ENCODE measurements around the gene FGFR1OP2.
"Not testable (repeated sequence)": the region's sequence is repeated elsewhere in the genome, so short reads cannot be mapped to it uniquely, and the experiment has no call there.

FGFR1OP2 gene

DNA sequence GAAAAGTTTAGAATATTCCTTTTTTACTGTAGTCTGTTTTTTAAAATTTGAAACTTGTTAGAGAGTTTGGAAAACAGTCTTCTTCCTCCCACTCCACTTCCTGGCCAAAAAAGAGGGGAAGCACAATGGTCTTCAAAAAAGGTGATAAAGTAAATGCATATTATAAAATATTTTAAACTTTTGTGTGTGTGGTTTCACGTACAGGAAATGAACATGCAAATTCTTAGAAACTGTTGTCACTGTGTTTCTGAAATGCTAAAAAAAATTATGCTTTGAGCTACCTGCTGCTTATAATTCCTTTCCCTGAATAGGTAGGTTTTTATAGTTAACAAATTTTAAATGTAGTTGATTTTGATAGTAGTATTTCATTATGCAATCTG, 2.9 kb downstream of the FGFR1OP2 start:
- DNase-seq (ENCODE audit: low read depth in 2 of 2) = no peak

GRCh38 chr12:26948309-26948708, 10.0 kb downstream of the FGFR1OP2 start:
- DNase-seq (ENCODE audit: low read depth in 2 of 2) = no peak

GRCh38 chr12:26953447-26953846, 15.2 kb downstream of the FGFR1OP2 start:
- no peak for DNase-seq (ENCODE audit: low read depth in 2 of 2)

DNA sequence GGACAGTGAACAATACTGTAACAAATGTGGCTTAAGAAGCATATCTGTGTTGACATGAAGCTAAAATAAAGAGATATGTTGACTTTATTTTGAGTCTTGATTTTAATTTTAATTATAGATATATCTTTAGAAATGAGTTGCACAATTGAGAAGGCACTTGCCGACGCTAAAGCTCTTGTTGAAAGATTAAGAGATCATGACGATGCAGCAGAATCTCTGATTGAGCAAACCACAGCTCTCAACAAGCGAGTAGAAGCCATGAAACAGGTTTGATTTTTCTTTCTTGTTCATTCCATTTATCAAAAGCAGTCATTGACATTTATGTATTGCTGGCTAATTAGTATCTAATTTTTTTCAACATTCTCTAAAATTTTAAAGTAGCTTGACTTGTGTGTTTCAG, 15.8 kb downstream of the FGFR1OP2 start:
- DNase-seq (ENCODE audit: low read depth in 2 of 2) = no peak

GRCh38 chr12:26961391-26961790, 23.1 kb downstream of the FGFR1OP2 start:
- not testable (repeated sequence) for DNase-seq (ENCODE audit: low read depth in 2 of 2)

- no peak for DNase-seq (ENCODE audit: low read depth in 2 of 2)
These were observed 23.5 kb downstream of the FGFR1OP2 start for GRCh38 chr12:26961803-26962202.

DNA sequence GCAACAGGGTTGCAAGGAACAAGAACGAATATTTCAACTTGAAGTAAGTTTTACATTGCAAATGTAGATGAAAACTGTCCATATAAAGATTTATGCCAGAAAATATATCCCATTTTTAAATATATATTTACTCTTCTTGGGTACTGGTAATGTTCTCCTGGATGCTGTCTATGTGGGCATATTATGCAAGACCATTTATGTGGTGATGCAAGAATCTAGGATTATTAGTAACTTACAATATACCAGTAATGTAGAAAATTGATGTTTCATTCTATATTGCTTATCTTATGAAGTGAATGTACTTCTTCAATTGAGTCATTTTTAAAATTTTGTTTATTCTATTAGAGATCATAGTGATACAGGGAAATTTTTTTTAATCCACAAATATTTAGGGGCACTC, 25.1 kb downstream of the FGFR1OP2 start:
- DNase-seq (ENCODE audit: low read depth in 2 of 2) = no peak

DNA sequence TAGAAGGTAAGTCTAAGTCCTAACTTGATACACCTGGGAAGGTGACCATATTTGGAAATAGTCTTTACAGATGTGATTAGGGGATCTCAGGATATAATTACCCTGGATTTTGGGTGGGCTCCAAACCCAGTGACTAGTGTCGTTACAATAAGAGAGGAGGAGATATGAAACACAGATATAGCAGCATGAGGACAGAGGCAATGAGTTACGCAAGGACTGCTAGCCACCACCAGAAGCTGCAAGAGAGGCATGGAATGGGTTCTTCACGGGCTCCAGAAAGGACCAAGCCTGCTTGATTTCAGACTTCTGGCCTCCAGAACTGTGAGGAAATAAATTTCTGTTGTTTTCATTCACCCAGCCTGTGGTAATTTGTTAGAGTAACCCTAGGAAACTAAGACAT, 28.6 kb downstream of the FGFR1OP2 start:
- DNase-seq (ENCODE audit: low read depth in 2 of 2) = no peak

GRCh38 chr12:26970136-26970535, 31.9 kb downstream of the FGFR1OP2 start:
- no peak for DNase-seq (ENCODE audit: low read depth in 2 of 2)

DNA sequence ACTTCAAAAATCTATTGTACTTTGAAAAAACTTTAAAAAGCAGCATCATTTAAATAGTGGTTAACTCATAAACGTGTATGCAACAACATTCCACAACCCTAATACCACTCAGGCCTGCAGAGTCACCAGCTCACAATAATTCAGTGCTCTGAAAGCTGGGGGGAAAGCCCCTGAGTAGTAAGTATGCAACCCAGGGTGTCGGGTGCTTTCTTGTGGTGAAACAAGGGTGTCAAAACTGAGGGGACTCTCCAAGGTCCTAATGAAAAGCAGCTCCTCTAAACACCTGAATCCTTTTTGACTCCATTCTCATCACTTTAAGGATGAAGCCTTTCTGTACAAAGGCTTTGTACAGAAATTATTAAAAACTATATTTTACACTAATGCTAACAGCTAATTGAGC, 33.7 kb downstream of the FGFR1OP2 start:
- DNase-seq (ENCODE audit: low read depth in 2 of 2) = peak; percentile 40 to 49

- DNase-seq (ENCODE audit: low read depth in 2 of 2) = no peak
These were observed 38.4 kb downstream of the FGFR1OP2 start for GRCh38 chr12:26976687-26977086.

- no peak for DNase-seq (ENCODE audit: low read depth in 2 of 2)
These were observed 40.5 kb downstream of the FGFR1OP2 start for GRCh38 chr12:26978801-26979200.

GRCh38 chr12:26979733-26980132, 41.5 kb downstream of the FGFR1OP2 start:
- DNase-seq (ENCODE audit: low read depth in 2 of 2) = no peak

GRCh38 chr12:26982866-26983265, 44.6 kb downstream of the FGFR1OP2 start:
- DNase-seq (ENCODE audit: low read depth in 2 of 2) = no peak

DNA sequence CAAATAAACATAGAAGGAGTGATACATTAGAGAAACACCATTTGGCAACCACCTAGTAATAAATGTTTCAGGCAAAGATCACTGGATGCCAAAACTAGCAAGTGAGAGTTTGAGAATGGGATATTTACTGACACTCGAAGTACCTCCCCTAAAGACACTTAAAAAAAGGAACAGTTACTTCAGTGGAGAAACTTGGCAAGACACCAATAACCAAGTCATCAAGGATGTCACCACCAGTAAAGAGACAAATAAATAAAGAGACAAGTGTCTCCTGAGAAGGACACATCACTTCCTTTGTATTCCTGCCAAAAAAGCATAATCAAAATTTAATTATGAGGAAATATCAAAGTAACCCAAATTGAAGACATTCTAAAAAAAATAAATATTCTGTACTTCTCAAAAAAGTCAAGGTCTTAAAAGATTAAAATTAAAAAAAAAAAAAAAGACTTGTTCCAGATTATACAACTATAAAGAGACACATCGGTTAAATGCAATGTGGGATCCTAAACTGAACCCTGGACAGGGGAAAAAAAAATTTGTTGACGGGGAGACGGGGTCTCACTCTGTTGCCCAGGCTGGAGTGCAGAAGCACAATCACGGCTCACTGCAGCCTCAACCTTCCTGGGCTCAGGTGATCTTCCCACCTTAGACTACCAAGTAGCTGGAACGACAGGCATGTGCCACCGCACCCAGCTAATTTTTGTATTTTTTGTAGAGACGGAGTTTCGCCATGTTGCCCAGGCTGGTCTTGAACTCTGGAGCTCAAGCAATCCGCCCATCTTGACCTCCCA, 49.6 kb downstream of the FGFR1OP2 start:
- no peak for DNase-seq (ENCODE audit: low read depth in 2 of 2)

- DNase-seq (ENCODE audit: low read depth in 2 of 2) = no peak
These were observed 50.4 kb downstream of the FGFR1OP2 start for GRCh38 chr12:26988703-26989102.

DNA sequence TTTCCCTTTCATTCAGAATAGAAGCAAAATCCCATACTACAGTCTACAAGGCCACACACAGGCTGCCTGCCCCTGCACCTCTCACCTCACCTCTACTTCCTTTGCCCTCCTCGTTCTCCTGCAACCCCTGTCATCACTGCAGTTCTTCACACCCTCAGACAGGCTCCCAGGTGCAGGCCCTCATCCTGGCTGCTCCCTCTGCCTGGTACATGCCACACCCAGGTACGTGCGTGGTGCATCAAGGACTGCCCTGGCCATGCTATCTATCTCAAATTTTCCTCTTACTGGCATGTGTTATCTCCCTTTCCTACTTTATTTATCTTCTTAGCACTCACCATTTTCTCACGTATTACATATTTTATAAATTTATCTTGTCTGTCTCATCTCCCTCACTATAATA, 51.6 kb downstream of the FGFR1OP2 start:
- DNase-seq (ENCODE audit: low read depth in 2 of 2) = no peak

GRCh38 chr12:26991826-26992225, 53.6 kb downstream of the FGFR1OP2 start:
- no peak for DNase-seq (ENCODE audit: low read depth in 2 of 2)

GRCh38 chr12:26994109-26994508, 55.8 kb downstream of the FGFR1OP2 start:
- no peak for DNase-seq (ENCODE audit: low read depth in 2 of 2)

DNA sequence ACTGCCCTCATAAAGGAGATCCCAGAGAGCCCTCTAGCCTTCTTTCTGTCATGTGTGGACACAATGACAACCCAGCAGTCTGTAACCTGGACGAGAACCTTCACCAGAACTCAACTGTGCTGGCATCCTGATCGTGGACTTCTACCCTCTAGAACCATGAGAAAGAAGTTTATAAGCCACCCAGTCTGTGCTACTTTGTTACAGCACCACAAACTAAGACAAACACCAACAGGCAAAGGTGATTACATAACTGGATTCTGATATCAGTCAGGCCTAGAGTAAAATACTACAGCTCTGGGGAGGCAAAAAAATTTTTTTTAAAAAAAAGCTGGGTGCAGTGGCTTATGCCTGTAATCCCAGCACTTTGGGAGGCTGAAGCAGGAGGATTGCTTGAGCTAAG, 57.4 kb downstream of the FGFR1OP2 start:
- DNase-seq (ENCODE audit: low read depth in 2 of 2) = no peak

GRCh38 chr12:26997003-26997402, 58.7 kb downstream of the FGFR1OP2 start:
- no peak for DNase-seq (ENCODE audit: low read depth in 2 of 2)

DNA sequence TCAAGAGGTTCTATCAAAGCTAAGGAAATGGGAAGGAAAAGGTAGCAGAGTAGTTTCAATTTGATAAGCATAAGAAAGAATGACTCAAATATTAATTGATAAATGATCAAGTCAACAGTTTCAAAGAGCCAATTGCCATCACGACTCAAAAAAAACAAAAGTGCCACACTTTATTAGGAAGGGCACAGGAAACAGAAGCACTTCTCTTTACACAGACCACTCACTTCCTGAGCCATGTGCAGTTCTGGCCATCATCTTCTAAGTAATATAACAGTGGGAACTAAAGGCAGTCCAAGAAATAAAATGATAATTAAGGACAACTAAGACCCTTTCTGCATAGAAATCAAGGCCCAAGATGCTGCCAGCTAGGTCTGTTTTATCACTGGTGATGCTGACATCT, 62.7 kb downstream of the FGFR1OP2 start:
- no peak for DNase-seq (ENCODE audit: low read depth in 2 of 2)

GRCh38 chr12:27001663-27002062, 63.4 kb downstream of the FGFR1OP2 start:
- no peak for DNase-seq (ENCODE audit: low read depth in 2 of 2)

GRCh38 chr12:27002141-27002540, 63.9 kb downstream of the FGFR1OP2 start:
- DNase-seq (ENCODE audit: low read depth in 2 of 2) = no peak

Measured in stimulated activated CD8-positive, alpha-beta memory T cell treated with anti-CD3 and anti-CD28 coated beads, Interleukin-15, amount 100 ng/mL, for 48 hours (primary cell).